Body of pancreas (tissue), 4 donors: ENCODE results near the gene UST.

Experiments used
- CTCF ChIP-seq, 7 experiments: fragments of 450-650 bp in 4 of 7; fragments of 200-600 bp in 3 of 7; sonication (generic) in 3 of 7; IDR thresholded peaks; one replicate each; pipeline ENCODE4 v1.5.1; 2016 to 2019; ENCODE audit warnings: antibody characterized with exemption in 7 of 7
- POLR2A ChIP-seq, 3 donors: fragments of 450-650 bp; IDR thresholded peaks; one replicate each; pipeline ENCODE4 v1.6.1; 2016; ENCODE audit warnings: antibody characterized with exemption in 3 of 3, mild to moderate bottlenecking in 2 of 3

GRCh38 chr6:148829415-148830101, 82.7 kb downstream of the UST start:
- TF ChIP-seq CTCF (IDR thresholded peaks at IDR 0.05) = no peak
- no peak for TF ChIP-seq POLR2A (IDR thresholded peaks at IDR 0.05)
